Adrenal gland (tissue), 12 donors: Measurements from ENCODE around the gene CFC1. TPM values are rescaled to one million over a fixed set of nuclear protein-coding genes. Genes with fewer than 3 reads are reported as not detected.
"Not testable (repeated sequence)": the region's sequence is repeated elsewhere in the genome, so short reads cannot be mapped to it uniquely, and the experiment has no call there.

ENCODE experiments used
- DNase-seq, 7 donors: peaks; one replicate each; pipeline ENCODE4 v3.0.0-alpha.2; 2019 to 2020
- H3K27ac ChIP-seq, 5 donors: fragments of 200-600 bp; sonication (generic) in 4 of 5; 1 replicate in 3 of 5; 2 replicates in 2 of 5; pipeline versions ENCODE4 v1.5.1 to v1.8.0; 2016 to 2020; ENCODE audit warnings: mild to moderate bottlenecking in 1 of 5
- H3K27me3 ChIP-seq: fragments of 200-600 bp; 2 replicates; pipeline ENCODE4 v1.8.0; 2021
- H3K36me3 ChIP-seq, 2 donors: fragments of 200-600 bp; replicated peaks in 1 of 2; 1 replicate in 1 of 2; 2 replicates in 1 of 2; pipeline versions ENCODE4 v1.5.1 to v1.8.0; 2018 to 2022
- H3K4me1 ChIP-seq, 2 donors: fragments of 200-600 bp; replicated peaks in 1 of 2; 1 replicate in 1 of 2; 2 replicates in 1 of 2; pipeline versions ENCODE4 v1.5.1 to v1.8.0; 2018 to 2021
- H3K4me3 ChIP-seq, 4 donors: fragments of 200-600 bp; sonication (generic) in 3 of 4; one replicate each; pipeline ENCODE4 v1.5.1; 2016 to 2018
- H3K9me3 ChIP-seq, 3 donors: fragments of 200-600 bp; sonication (generic) in 1 of 3; replicated peaks in 1 of 3; 1 replicate in 2 of 3; 2 replicates in 1 of 3; pipeline versions ENCODE4 v1.5.1 to v1.8.0; 2016 to 2021
- WGBS, 4 donors: extraction: QIAGEN DNeasy Blood & Tissue Kit in 2 of 4; methylation state at CpG; one replicate each; pipeline versions ENCODE4 v1.1.5 to v1.1.7; 2013 to 2017; 5-methylcytosine and 5-hydroxymethylcytosine counted together
- intact Hi-C, 2 donors: fragments of 100-400 bp; cut with DNase I; formaldehyde crosslinking; loops; one replicate each; pipeline versions ENCODE4 v1.14.1 to v1.15.0; 2022 to 2023
- polyA plus RNA-seq, 3 donors: library from polyadenylated mRNA; stranded (reverse); fragments of 200-250 nt in 2 of 3; fragments of 350-450 nt in 1 of 3; fragmentation: Illumina TruSeq in 1 of 3; extraction: RNeasy Lipid Tissue Mini Kit (QIAGEN cat#74804) in 1 of 3; gene quantifications; one replicate each; pipeline ENCODE4 v1.2.3, GENCODE V29; 2013 to 2014
- total RNA-seq, 9 donors: library from RNA; depleted of rRNA in 4 of 9; stranded (reverse); fragments of >200 nt in 4 of 9; fragments of 120-200 nt in 1 of 9; fragmentation: NEBNext Ultra II Directional in 1 of 9; extraction: Animal tissue kit (Norgen Biotek cat#: 25700) in 1 of 9; gene quantifications; one replicate each; pipeline versions ENCODE4 v1.1.0 to v1.2.4, GENCODE V29; 2013 to 2023
- donor health status: healthy with polysubstance abuse.
- donor health status: Bipolar disorder and iron deficiency.
- donor health status: DM: yes; HTN: yes; CAD: no.
- donor health status: DM: no; HTN: no; CAD: no.
- donor health status: DM: no; HTN: no; CAD: no.
- donor health status: DM: yes; HTN: yes; CAD: no.

Gene CFC1
- total and polyA plus RNA-seq, 12 donors, result 0.11 to 6.0 (median 0.90) TPM; not detected in 6

DNA sequence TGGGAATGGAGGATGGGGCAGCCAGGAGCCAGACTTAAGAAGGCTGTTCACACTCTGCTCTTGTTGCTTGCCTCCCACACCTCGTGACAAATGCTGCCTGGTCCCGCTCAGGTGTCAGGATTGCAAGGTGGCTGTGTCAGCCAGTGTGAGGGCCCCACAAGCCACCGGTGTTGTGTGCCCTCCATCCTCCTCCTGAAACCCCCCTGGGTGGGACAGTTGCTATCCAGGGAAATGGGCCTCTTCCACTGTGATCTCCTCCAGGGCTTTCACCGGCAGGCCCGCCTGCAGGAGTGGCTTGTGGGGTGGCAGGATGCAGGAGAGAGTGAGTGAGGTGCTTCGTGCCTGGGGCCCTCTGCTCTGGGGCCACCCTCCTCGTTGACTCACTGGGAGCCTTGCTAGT lies 16.4 kb downstream of the CFC1 start:
- intact Hi-C loops, H3K4me3 ChIP-seq, H3K27me3 ChIP-seq, DNase-seq, H3K36me3 ChIP-seq, H3K27ac ChIP-seq, H3K4me1 ChIP-seq, H3K9me3 ChIP-seq: not testable (repeated sequence)
- 69 to 87% (median 83%) methylated on average over 2 to 3 of the region's 7 CpGs; no CpG with 5 or more reads in 1 of the 4 donors for WGBS, 4 donors

DNA sequence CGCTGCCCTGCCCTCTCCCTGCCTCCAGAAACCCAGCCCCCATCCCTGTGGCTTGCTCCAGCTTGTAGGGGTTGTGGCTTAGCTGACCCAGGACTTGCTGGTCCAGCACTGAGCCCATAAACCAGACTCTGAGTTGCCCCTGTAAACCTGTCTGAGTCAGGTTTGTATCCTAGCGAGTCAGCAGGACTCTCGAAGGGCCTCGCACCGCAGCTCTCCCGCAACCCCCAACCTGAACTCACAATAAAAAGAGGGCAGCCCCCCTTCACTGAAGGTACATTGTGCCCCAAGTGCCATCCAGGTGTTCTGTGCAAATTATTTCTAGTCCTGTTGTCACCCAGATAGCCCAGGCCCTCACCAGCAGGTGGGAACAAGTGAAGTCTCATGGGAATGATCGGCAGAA lies 17.9 kb downstream of the CFC1 start:
- H3K4me3 ChIP-seq, H3K27me3 ChIP-seq, intact Hi-C loops, H3K36me3 ChIP-seq, H3K27ac ChIP-seq, H3K9me3 ChIP-seq, H3K4me1 ChIP-seq: not testable (repeated sequence)
- 93 to 95% methylated on average over 6 of the region's 7 CpGs; no CpG with 5 or more reads in 2 of the 4 donors for WGBS, 4 donors
- peak in 1 of 7 donors; percentile 29 for DNase-seq

DNA sequence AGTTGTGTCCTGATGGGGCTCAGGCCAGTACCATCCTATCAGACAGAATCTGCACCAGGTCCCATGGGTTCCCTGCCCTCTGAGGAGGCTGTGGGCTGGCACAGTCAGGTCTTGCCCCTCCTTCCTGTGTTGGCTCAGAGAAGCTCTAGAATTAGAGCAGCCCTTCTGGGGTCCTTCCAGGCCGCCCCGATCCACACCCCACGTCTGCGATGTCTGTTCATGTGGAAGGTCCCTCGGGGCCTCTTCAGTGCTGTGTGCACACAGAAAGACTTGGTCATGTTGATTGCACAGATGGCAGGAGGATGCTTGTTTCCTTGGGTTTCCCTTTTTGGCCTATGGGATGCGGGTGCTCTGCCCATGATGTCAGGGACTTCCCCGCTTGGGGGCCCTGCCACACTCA lies 20.3 kb downstream of the CFC1 start:
- H3K4me1 ChIP-seq, H3K27me3 ChIP-seq, H3K36me3 ChIP-seq, H3K4me3 ChIP-seq, H3K27ac ChIP-seq, intact Hi-C loops, H3K9me3 ChIP-seq: not testable (repeated sequence)
- whole genome bisulfite sequencing, 4 donors, result 89 to 91% (median 90%) methylated on average over 5 of the region's 7 CpGs; no CpG with 5 or more reads in 1 of the 4 donors
- DNase-seq, result peak in 2 of 7 donors; percentile 7 to 18

DNA sequence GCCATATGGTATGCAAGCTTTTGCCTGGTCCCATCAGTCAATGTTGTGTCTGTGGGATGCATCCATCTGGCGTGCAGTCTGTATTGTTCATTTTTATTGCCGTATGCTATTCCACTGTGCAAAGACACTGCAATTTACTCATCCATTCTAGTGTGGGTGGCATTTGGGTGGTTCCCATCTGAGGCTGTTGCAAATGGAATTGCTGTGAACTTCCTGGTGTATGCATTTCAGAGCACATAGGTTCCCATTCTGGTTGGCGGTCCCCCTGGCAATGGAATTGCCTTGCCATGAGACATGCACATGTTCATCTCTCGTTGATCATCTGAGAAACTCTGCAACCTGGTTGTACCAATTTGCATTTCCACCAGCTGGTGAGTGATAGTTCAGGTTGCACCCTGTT lies 21.8 kb downstream of the CFC1 start:
- H3K27me3 ChIP-seq, intact Hi-C loops, H3K36me3 ChIP-seq, H3K4me3 ChIP-seq, H3K4me1 ChIP-seq, DNase-seq, H3K9me3 ChIP-seq, H3K27ac ChIP-seq: not testable (repeated sequence)
- no CpG with 5 or more reads among the region's 4 CpGs for WGBS, 4 donors

DNA sequence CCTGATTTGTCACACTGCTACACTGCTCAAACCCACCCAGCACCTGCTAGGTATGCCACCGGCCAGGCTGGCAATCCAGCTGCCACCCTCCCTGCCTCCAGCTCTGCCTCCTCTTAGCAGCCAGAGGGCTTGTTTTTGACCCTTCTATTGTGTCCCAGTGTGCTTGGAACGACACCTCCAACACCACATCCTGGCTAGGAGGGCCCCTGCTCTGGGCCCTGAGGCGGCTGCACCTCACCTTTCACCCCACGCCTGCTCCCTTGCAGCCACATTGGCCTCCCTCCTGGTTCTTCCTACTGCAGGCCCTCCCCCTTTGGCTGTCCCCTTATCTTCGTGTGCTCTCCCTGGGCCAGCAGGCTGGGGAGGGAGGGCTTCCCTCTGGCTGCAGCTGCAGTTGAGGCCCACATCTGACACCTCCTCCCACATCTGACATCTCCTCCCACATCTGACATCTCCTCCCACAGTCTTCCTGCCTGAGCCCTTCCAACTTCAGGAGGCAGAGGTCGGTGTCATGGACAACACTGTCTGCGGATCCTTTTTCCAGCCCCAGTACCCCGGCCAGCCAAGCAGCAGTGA lies 23.1 kb downstream of the CFC1 start:
- intact Hi-C loops, H3K4me1 ChIP-seq, H3K27me3 ChIP-seq, H3K36me3 ChIP-seq, DNase-seq, H3K27ac ChIP-seq, H3K4me3 ChIP-seq, H3K9me3 ChIP-seq: not testable (repeated sequence)
- WGBS, 4 donors, result no CpG with 5 or more reads among the region's 8 CpGs

DNA sequence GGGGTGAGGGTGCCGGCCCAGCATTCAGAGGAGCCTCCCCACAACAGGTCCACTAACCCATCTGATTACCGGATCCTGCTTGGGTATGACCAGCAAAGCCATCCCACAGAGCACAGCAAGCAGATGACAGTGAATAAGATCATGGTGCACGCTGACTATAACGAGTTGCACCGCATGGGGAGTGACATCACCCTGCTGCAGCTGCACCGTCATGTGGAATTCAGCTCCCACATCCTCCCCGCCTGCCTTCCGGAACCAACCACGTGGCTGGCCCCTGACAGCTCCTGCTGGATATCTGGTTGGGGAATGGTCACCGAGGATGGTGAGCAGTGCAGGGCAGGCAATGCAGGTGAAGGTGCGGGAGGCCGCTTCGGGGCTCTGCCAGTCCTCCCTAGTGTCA lies 25.1 kb downstream of the CFC1 start:
- intact Hi-C loops, result not testable (repeated sequence)

DNA sequence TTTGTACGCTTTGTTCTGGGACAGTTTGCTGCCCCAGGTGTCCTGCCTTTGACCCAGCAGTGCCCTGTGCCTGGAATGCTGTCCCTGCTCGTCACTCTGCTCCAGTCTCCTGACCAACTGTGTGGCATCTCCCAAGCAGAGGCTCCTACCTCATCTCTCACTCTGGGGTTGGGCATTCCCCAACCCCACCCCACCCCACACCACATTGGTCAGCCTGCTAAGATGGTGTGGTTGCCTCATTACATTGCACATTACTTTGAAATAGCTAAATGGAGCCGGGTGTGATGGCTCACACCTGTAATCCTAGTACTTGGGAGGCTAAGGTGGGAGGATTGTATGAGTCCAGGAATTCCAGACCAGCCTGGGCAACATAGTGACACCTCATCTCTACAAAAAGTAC lies 27.4 kb downstream of the CFC1 start:
- H3K36me3 ChIP-seq, intact Hi-C loops, H3K27ac ChIP-seq, H3K4me1 ChIP-seq, H3K9me3 ChIP-seq, DNase-seq, H3K4me3 ChIP-seq, H3K27me3 ChIP-seq: not testable (repeated sequence)
- WGBS, 4 donors, result no CpG with 5 or more reads among the region's 3 CpGs

More for the DNA sequence above, 25.1 kb downstream of the CFC1 start:
- H3K4me1 ChIP-seq, H3K27me3 ChIP-seq, H3K27ac ChIP-seq, H3K9me3 ChIP-seq, H3K36me3 ChIP-seq, H3K4me3 ChIP-seq: not testable (repeated sequence)
- peak in 1 of 7 donors; percentile 11 for DNase-seq
- WGBS, 4 donors, result 70 to 91% (median 84%) methylated on average over 4 to 7 of the region's 13 CpGs; no CpG with 5 or more reads in 1 of the 4 donors

DNA sequence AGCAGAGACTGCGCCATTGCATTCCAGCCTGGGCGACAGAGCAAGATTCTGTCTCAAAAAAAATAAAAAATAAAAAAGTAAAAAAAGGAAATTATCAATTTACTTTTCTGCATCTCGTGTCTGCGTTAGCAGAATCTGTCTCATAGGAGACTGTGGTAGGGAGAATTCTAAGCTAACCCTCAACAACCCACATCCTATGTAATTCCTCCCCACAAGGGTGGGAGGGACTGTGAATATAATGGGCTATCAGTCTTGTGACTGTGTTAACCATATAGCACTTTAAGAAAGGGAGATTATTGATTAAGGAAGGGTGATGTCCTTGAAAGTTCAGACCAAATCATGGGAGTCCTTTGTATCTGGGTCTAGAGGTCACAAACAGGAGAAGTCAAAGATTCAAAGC lies 33.2 kb downstream of the CFC1 start:
- H3K4me3 ChIP-seq, intact Hi-C loops: not testable (repeated sequence)
- WGBS, 4 donors, result no CpG with 5 or more reads among the region's 4 CpGs

DNA sequence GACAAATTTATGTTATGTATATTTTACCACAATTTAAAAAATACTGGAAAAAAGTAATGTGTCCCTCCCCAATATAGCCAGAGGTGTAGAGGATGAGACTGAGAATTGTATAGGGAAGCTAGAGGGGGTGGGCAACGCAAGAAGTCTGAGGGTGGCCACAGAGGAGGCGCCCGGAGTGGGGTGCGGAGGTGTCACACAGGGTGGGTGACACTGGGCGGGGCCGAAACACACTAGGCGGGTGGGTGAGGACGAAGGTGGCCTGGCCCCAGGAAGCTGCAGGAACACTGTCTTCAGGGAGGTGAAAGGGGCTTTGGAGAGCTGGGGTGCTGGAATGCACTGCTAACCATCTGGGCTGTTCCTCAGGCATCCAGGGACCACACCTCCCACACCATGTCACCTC lies 42.9 kb downstream of the CFC1 start:
- H3K27ac ChIP-seq, intact Hi-C loops, DNase-seq, H3K4me1 ChIP-seq, H3K4me3 ChIP-seq, H3K9me3 ChIP-seq, H3K36me3 ChIP-seq, H3K27me3 ChIP-seq: not testable (repeated sequence)
- WGBS, 4 donors, result no CpG with 5 or more reads among the region's 8 CpGs

More for the DNA sequence above, 33.2 kb downstream of the CFC1 start:
- not testable (repeated sequence) for H3K36me3 ChIP-seq, H3K4me1 ChIP-seq, DNase-seq, H3K27me3 ChIP-seq, H3K9me3 ChIP-seq, H3K27ac ChIP-seq

DNA sequence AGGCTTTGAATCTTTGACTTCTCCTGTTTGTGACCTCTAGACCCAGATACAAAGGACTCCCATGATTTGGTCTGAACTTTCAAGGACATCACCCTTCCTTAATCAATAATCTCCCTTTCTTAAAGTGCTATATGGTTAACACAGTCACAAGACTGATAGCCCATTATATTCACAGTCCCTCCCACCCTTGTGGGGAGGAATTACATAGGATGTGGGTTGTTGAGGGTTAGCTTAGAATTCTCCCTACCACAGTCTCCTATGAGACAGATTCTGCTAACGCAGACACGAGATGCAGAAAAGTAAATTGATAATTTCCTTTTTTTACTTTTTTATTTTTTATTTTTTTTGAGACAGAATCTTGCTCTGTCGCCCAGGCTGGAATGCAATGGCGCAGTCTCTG lies 45.2 kb downstream of the CFC1 start:
- H3K27me3 ChIP-seq, H3K4me1 ChIP-seq, H3K9me3 ChIP-seq, H3K27ac ChIP-seq, intact Hi-C loops, H3K4me3 ChIP-seq, DNase-seq, H3K36me3 ChIP-seq: not testable (repeated sequence)
- no CpG with 5 or more reads among the region's 4 CpGs for WGBS, 4 donors

DNA sequence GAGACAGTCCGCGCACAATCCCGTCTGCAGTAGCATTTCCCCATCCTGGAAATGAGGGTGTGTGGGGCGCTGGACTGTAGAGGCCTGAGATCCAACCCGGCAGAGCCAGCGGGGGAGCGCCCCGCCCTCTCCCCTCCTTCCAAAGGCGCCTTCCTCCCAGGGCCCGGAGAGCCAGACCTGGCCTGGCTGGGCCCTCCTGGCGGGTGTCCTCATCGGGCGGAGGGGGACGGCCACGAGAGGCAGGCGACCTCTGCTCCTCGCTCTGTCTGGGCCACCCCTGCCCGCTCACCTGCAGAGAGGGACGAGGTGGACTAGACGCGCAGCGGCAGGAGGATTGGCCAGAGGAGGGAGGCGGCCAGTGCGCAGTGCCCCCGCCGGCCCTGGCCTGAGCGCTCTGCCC lies 49.9 kb downstream of the CFC1 start:
- H3K9me3 ChIP-seq, H3K36me3 ChIP-seq, H3K4me3 ChIP-seq, H3K27ac ChIP-seq, H3K4me1 ChIP-seq, intact Hi-C loops, DNase-seq, H3K27me3 ChIP-seq: not testable (repeated sequence)
- WGBS, 4 donors, result no CpG with 5 or more reads among the region's 27 CpGs

DNA sequence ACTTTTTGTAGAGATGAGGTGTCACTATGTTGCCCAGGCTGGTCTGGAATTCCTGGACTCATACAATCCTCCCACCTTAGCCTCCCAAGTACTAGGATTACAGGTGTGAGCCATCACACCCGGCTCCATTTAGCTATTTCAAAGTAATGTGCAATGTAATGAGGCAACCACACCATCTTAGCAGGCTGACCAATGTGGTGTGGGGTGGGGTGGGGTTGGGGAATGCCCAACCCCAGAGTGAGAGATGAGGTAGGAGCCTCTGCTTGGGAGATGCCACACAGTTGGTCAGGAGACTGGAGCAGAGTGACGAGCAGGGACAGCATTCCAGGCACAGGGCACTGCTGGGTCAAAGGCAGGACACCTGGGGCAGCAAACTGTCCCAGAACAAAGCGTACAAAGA lies 51.0 kb downstream of the CFC1 start:
- H3K4me1 ChIP-seq, H3K27ac ChIP-seq, intact Hi-C loops, DNase-seq, H3K4me3 ChIP-seq, H3K27me3 ChIP-seq, H3K9me3 ChIP-seq, H3K36me3 ChIP-seq: not testable (repeated sequence)
- WGBS, 4 donors, result no CpG with 5 or more reads among the region's 3 CpGs
